GM18520 (cell line): Measurements from ENCODE around the gene STAT1.

Experiments
- ATAC-seq: cut with Tn5 transposase; IDR thresholded peaks from one replicate; pipeline ENCODE4 v1.9.1; 2021; ENCODE audit not compliant: unreplicated experiment

Gene STAT1

DNA sequence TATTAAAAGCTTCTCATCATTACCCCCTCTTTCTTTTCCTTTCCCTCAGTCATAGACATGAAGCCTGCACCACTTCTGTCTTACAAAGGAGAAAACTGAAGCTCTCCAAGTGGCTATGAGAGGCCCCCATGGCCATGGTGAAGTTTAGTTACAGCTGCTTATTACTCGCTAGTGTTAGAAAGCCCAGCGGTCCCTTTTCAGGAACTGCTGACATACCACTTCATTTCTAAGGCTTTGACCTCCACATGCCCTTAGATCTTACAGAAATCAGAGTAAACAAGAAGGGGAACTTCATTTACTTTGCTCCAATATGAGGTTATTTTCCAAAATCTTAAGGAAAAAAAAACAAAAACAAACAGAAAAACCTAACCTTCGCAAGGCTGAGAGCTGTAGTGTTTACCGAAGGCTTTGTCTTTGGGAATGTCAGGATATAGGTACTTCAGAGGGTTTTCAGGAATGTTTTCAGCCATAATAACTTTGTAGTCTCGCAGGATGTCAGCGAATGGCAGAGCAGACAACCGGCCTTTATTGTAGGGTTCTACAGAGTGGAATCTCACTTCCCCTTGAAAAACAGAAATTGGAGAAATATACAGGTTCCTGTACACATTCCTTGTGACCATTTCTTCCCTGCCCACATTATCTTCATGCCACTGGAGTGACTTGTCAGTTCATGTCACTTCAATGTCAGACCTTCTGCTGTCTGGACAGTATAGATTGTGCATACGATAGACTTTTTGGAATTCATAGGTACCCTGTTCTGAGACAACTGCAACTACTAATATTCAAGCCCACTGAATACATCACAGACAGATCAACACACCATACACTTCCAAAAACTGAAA, 18.8 kb upstream of the STAT1 start:
- no peak for ATAC-seq

DNA sequence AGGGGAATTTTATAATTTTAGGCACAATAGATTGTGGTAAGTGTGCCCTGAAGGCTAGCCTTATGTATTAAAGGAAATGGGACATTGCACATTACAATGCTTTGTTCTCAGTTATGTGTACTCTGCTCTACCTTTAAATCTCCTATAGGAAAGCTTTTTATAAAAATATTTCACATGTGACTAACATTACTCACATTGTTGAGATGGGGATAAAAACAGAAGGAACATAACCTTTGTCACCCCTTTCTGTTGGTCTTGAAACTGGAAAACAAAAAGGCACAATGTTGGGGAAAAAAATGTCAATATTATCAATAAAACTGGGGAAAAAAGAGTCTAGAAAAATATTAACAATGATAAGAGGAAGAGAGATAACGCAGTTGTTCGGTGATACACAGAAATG, 17.3 kb upstream of the STAT1 start:
- no peak for ATAC-seq

DNA sequence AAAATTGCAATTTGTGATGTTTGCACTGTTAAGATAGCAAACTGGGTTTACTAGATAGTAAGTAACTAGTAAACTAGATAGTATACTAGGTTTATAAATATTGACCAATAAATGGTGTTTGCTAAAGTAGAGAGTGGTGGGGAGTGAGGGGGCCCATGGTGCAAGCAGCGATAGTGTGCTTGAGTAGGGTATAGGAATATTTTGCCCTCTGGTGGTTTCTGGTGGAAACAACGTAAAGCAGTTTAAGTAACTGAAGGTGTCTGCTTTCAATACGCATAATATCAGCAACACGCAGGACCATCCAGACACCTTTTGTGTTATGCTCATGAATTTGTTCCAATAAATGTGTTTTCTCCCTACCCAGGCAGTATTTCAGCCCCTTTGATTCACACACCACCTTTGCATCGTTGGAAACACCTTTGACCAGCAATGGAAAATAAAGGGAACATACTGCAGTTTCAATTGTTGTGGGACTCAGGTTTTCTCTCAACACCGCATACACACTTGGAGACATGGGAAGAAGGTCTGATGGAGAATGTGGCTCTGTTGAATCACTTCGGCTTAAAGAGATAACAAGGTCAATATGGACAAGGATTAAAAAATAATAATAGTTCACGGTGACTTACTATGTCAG, 16.7 kb upstream of the STAT1 start:
- ATAC-seq, result peak; percentile 85

DNA sequence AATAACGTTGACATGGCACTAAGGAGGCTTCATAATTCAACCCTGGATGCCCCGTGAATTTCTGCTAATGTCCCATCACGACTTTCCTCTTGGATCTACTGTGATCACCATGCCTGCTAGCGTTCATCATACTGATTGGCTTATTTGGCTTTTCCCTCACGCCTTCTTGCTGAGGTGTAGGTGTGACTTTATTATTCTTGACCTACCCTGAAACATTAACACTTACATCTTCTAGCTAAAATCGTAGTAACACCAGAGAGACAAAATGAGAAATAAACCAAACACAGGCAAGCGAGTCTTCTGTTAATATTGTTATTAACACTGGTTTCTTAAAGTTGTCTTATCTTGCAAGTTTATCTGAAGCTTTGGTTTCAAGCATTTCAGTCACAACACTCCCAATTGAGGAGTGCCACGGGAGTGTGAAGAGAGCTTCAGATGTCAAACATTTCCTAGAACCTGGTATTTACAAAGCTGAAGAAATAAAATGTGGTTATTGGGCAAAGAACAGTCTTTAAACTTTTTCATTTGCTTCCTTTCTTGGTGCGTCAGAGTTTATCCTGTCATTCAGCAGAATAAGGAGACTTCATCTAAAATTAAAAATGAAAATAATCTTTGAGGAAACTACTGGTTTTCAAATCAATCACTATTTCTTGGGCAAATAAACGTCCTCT, 15.4 kb upstream of the STAT1 start:
- ATAC-seq, result no peak

DNA sequence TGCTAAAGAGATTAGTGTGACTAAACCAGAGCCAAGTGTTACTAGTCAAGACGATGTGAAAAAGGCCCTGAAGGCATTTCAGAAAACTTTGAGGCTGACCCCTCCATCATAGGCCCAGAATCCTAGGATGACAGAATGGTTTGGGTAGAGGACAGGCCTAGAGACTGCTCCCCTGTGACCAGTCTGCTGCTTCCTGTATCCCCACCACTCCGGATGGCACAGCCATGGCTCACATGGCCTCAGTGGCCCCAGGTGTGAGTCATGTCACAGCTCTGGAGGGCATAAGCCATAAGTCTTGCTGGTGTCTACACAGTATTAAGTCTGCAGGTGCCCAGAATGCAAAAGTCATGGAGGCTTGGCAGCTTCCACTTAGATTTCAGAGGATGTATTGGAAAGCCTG, 12.4 kb upstream of the STAT1 start:
- ATAC-seq, result no peak

DNA sequence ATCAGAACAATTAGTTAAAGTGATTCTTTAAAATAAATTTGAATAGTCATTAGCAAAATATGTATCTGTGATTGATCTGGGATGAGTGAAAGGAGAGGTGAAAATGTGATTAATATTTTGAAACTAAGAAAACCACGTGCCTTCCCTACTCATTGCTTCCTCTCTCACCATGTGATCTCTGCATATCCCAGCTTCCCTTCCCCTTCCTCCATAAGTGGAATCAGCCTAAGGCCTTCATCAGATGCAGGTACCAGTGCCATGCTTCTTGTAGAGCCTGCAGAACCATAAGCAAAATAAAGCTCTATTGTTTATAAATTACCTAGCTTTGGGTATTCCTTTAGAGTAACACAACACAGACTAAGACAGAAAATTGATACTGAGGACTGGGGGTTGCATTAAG, 11.2 kb upstream of the STAT1 start:
- no peak for ATAC-seq

DNA sequence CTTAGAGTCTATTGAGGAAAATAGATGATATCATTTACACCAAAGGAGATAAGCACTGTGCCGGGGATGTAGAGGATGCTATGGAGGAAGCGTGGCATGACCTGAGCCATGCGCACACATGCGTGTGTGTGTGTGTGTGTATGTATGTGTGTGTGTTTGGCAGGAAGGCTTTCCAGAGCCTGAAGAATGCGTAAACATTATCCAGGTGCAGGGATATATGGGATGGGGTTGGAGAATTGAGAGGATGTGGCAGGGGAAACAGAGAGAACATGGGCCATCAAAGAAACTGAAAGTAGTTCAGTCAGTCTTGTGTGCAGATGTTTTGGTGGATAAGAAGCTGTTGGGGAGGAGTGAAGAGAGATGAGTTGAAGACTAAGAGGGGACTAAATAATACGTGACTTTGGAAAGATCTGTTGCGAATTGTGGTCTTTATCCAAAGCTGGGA, 9.3 kb upstream of the STAT1 start:
- ATAC-seq, result no peak

DNA sequence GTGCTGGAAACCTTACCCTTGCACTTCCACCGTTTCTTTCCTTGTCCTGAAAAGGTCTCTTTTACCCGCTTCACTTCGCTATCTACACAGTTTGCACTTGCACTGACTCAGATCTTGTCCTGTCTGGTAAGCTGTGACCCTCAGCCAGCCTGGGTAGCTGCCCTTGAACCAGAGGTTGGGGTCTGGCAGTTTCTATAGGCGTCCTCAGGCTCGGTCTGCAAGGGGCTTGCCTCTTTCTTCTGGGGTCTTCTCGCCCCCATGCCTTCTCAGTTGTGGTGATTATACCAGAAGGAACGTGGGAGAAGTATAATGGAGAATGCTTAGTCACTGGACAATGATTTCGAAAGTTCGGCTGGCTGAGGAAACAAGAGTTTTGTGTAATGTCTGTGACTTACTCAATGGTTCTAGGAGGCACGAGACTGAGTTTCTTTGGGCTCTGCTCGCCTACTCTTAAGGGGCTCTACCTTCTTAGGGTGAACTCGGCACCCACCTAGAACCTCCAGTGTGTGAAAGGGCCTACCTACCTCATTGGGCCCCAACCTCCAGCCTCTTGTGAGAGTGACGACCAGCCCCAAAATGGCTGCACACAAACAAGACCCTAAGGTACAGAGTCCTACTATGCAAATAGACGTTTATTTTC, 6.9 kb upstream of the STAT1 start:
- ATAC-seq, result peak; percentile 6

DNA sequence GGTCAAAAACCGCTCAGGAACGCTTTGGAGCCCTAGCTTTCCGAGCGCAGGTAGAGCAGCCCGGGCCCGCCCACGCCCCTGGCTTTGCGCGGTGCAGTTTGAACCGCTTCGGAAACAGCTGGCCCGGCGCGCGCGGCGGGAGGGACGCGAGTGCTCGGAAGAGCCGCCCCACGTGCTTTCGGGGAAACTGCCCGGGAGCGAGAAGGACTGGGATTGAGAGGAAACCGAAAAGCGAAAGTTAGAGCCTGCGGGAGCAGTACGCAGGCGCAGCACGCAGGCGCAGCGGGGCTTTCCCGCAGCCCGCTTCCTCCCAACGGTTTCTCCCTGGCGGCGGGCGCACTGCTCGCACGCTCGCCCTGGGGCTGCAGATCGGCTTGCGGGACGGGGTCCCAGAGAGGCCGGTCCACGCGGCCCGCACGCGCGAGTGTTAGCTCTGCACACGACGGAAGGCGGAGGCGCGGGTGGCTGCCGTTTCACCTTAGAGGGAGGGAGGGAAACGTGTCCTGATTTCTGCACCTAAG, 6.3 kb upstream of the STAT1 start:
- peak; percentile 69 for ATAC-seq

DNA sequence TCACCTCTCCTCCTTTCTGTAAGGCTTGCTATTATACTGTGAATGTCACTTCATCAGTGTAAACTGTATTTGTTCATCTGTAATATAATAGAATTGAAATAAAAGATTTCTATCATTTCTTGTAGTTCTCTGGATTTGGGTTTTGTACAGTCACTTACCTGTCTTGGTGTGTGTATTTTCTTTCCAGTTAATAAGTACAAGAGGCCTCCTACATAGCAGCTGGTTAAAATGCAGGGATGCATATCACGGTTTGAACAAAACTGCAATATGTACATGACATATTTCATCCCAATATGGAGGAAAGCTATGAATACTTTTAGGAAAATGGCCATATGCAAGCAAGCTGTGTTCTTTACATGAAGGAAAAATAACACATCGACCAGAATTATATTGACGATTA, 5.4 kb upstream of the STAT1 start:
- ATAC-seq, result no peak

DNA sequence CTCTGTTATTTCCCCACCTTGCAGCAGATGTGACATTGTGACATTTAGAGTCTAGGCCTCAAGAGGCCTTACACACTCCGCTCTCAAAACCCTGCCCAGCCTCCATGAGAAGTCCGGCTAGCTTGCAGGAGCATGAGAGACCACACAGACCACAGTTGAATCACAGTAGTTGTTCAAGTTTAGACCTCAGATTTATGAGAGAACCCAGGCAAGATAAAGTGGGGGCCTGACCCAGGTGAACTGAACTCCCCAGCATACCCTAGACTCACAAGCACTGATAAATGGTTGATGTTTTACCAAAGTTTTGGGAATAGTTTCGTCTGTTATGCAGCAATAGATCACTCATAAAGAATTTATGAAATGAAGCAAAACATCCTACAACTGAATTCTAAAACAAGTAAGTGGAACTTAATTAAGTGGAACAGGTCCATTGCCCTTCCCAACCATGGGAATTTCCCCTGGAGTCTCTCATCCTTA, 4.7 kb upstream of the STAT1 start:
- ATAC-seq, result no peak

DNA sequence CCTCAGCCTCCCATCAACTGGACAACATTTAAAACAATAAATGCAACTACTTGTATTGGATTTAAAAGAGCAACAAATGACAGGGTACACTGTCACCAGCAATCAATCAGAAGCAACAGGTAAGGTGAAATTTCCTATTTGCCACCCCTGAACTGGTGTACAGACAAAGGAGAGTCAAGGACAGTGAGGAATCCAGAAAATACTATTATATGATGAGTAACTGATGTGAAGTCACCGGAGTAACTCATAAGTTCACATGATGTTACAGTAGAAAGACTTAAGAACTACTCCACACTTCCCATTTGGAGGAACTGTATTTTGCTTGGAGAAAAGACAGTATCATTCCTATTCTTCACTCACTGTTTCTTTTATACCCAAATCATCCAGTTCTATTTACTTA, 4.1 kb upstream of the STAT1 start:
- no peak for ATAC-seq

DNA sequence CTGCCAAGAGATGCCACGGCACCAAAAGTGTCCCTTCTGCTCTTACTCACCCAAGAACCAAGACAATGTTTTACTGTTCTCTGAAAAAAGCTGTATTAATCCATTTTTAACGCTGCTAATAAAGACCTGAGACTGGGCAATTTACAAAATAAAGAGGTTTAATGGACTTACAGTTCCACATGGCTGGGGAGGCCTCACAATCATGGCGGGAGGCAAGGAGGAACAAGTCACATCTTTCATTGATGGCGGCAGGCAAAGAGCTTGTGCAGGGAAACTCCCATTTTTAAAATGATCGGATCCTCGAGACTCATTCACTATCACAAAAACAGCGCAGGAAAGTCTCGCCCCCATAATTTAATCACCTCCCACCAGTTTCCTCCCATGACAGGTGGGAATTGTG, 1.9 kb upstream of the STAT1 start:
- ATAC-seq, result no peak

DNA sequence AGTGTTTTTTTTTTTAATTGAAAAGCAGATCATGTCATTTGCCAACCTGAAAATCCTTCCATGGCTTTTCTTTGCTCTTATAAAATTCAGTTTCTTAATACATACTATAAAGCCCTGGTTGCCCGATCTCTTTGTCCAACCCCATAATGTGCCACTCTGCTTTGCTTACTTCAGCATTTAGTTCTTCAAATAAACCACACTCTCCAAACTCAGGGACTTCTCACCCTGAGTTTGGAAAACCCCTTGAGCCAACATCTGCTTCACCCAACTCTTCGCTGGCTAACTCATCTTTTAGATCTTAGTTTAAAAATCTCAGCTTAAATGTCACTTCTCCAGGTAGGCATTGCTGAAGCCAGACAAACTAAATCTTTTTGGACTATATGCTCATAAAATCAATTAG, 1.3 kb upstream of the STAT1 start:
- ATAC-seq, result no peak

DNA sequence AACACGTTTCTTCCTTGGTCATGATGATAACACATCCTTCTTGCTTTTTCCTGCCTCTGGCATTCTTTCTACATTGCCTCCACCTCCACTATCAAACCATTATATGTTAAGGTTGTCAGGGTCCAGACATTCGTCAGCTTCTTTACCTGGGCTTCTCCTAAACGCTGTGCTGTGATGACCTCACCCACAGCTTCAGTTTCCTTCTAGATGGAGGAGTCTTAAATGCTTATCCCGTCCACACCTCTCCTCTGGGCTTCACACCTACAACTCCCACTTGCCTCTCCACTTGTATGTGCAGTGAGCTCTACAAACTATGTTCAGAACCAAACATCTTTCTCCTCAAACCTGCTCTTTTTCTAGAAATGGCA, 666 bp upstream of the STAT1 start:
- no peak for ATAC-seq

DNA sequence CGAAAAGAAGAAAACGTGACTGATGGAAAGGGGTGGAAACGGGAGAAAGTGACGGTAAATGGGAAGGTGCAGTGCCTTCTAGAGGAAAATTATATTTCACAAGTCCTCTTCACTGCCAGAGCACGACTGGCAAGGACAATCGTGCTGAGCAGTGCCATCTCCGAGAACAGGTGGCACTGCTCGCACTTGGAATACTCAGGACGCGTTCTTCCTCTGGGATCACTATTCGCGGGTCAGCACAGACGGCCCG, 364 bp downstream of the STAT1 start:
- no peak for ATAC-seq

DNA sequence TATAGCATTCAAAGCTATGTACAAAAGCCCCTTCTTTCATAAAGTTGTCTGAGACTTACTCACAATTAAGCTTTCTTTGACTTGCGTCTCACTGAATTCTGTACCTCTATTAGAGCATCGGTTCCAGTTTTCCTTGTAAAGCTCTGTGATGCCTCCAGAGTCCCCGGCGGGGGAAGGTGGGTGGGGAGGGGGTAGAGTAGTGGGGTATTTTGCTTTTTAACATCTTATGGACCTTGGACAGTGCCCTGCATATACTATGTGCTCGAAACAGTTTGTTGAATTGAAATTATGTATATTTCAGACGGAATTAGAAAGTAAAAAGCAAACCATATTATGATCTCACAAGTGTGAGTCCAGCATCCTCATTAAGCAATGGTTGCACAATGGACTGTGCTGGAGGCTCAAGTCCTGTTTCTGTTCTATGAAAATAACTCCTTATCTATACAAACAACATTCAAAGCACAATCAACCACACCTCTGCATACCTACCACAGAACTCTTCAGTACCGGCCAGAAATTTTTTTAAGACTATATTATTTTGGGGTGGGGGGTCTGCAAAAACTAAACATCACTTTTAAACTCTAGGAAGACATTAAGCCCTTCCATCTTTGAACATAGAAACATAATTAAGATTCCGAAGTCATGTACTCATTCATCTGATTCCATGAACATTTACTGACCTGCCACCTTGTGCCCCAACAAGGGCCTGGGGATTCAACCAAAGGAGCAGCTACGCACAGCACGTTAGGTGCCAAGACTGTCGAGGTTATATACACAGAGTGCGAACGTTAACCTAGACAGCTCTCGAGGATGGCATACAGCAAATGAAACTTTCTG, 908 bp downstream of the STAT1 start:
- no peak for ATAC-seq

DNA sequence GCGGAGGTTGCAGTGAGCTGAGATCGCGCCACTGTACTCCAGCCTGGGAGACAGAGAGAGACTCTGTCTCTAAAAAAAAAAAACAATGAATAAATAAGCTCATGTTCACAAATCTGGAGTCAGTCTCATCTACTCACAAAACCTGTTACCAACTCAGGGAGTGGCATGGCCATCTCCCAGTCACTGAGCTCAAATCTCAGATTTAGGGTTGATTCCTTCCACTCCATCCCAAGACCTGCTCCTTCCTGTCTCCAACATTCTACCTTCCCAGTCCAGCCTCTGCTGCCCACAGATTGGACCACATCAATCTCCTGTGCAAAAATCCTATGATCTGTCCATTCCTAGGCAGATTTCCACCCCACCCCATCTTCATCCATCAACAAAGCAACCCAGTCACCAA, 1.6 kb downstream of the STAT1 start:
- ATAC-seq, result no peak

DNA sequence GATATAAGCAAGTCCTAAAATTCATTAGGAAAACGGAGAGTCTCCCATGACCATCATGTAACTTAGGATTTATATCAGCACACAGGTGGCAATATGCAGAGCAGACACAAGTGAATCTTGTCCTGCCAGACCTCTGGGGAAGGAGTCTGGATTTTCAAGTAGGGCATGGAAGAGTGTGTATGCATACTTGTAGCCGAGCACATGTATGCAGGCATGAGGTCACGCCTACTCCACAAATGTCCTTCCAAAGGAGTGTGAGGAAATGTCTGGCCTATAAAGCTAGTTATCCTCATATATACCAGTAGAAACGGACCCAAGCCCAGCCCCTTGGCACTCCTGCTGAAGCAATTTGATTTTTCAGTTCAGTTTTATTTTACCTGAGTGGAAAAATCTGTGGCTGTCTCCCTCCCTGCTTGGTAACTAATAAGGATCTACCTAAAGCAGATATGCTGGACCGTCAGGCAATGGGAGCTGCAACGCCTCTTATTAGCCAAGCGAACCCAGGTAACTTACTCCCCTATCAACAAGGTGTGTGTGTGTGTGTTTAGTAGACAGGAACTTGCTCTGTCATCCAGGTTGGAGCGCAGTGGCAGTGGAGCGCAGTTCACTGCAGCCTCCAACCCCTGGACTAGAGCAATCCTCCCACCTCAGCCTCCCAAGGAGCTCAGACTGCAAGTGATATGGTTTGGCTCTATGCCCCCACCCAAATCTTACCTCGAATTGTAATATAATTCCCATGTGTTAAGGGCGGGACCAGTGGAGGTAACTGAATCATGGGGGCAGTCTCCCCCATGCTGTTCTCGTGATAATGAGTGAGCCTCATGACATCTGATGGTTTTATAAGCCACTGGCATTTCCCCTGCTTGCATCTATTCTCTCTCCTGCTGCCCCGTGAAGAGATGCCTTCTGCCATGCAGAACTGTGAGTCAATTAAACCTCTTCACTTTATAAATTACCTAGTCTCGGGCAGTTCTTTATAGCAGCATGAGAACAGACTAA, 2.8 kb downstream of the STAT1 start:
- no peak for ATAC-seq
